WERI-Rb-1 (cell line): ENCODE measurements around the gene CUEDC2.

Source experiments
- DNase-seq: peaks from one replicate; pipeline ENCODE4 v3.0.0-alpha.2; 2020
- H3K27ac ChIP-seq: fragments of 250-450 bp; sonication (Bioruptor Pico); 2 replicates; pipeline ENCODE4 v1.5.1; 2020; ENCODE audit warnings: mild to moderate bottlenecking, moderate library complexity
- H3K27me3 ChIP-seq: fragments of 250-450 bp; sonication (Bioruptor Pico); 2 replicates; pipeline ENCODE4 v1.5.1; 2021; ENCODE audit warnings: mild to moderate bottlenecking, low read depth, moderate library complexity; ENCODE audit not compliant: insufficient read depth, severe bottlenecking
- H3K36me3 ChIP-seq: fragments of 250-450 bp; sonication (Bioruptor Pico); 2 replicates; pipeline ENCODE4 v1.5.1; 2020; ENCODE audit warnings: mild to moderate bottlenecking, moderate library complexity
- H3K4me3 ChIP-seq: 2 replicates; pipeline ENCODE4 v1.5.1; 2011; ENCODE audit warnings: low read depth, mild to moderate bottlenecking, control low read depth, low read length
- H3K9me3 ChIP-seq: fragments of 250-450 bp; sonication (Bioruptor Pico); 2 replicates; pipeline ENCODE4 v1.5.1; 2021; ENCODE audit warnings: mild to moderate bottlenecking, moderate library complexity; ENCODE audit not compliant: severe bottlenecking
- CTCF ChIP-seq: IDR thresholded peaks from 2 replicates; pipeline ENCODE4 v1.5.1; 2011; ENCODE audit warnings: low read depth, mild to moderate bottlenecking, control low read depth, inconsistent platforms, low read length

CUEDC2 gene

GRCh38 chr10:102418622-102419268 lies 13.6 kb downstream of the CUEDC2 start, which contains the start of gene PSD:
Gene PSD (minus strand): TSS chr10:102418785. CDS start chr10:102417038, 1,747 bp downstream.
- H3K27ac ChIP-seq = peak within 1 kb of the TSS; percentile 99
- no peak for TF ChIP-seq CTCF
- DNase-seq = peak; percentile 92
- no peaks in the 10 kb centered on the region for H3K9me3 ChIP-seq
- H3K27me3 ChIP-seq = no peaks in the 10 kb centered on the region
- H3K4me3 ChIP-seq = peak within 1 kb of the TSS; percentile 88
- peaks cover 50% of the 10 kb centered on the region for H3K36me3 ChIP-seq

GRCh38 chr10:102416695-102417094 lies 15.7 kb downstream of the CUEDC2 start:
- Histone ChIP-seq H3K36me3 (peaks cover 52% of the 10 kb centered on the region), H3K4me3 (peak overlapping the region; percentile 21), H3K27me3 (no peaks in the 10 kb centered on the region), H3K9me3 (no peaks in the 10 kb centered on the region), H3K27ac (peak overlapping the region; percentile 99)
- DNase-seq = no peak
- TF ChIP-seq CTCF = no peak

GRCh38 chr10:102416283-102416682 lies 16.1 kb downstream of the CUEDC2 start:
- peaks cover 52% of the 10 kb centered on the region for H3K36me3 ChIP-seq
- peak; percentile 81 for DNase-seq
- no peaks in the 10 kb centered on the region for H3K27me3 ChIP-seq
- no peak for TF ChIP-seq CTCF
- peak overlapping the region; percentile 99 for H3K27ac ChIP-seq
- peak overlapping the region; percentile 21 for H3K4me3 ChIP-seq
- H3K9me3 ChIP-seq = no peaks in the 10 kb centered on the region

GRCh38 chr10:102414749-102415148 lies 17.6 kb downstream of the CUEDC2 start:
- no peaks in the 10 kb centered on the region for H3K27me3 ChIP-seq
- H3K4me3 ChIP-seq = no peak overlapping the region
- TF ChIP-seq CTCF = no peak
- no peak for DNase-seq
- H3K27ac ChIP-seq = peak overlapping the region; percentile 99
- H3K9me3 ChIP-seq = no peaks in the 10 kb centered on the region
- H3K36me3 ChIP-seq = peaks cover 62% of the 10 kb centered on the region

GRCh38 chr10:102413806-102414561 lies 18.4 kb downstream of the CUEDC2 start:
- DNase-seq = peak; percentile 52
- Histone ChIP-seq H3K36me3 (peaks cover 66% of the 10 kb centered on the region), H3K27me3 (no peaks in the 10 kb centered on the region), H3K4me3 (no peak overlapping the region), H3K9me3 (no peaks in the 10 kb centered on the region), H3K27ac (peak overlapping the region; percentile 99)
- no peak for TF ChIP-seq CTCF
